A549 (cell line): ENCODE results near the gene ZBED6.
"Not testable (repeated sequence)": the region's sequence is repeated elsewhere in the genome, so short reads cannot be mapped to it uniquely, and the experiment has no call there.

ENCODE experiments used
- BCL3 ChIP-seq: fragments of >200 bp; sonication (Bioruptor Twin); formaldehyde crosslinking; IDR thresholded peaks from 3 replicates; pipeline ENCODE4 v1.6.1; 2016
- CTCF ChIP-seq: fragments of >200 bp; sonication (Bioruptor Twin); formaldehyde crosslinking; IDR thresholded peaks from 3 replicates; pipeline ENCODE4 v1.5.1; 2016
- EP300 ChIP-seq, 2 experiments: fragments of >200 bp; sonication (Bioruptor Twin); formaldehyde crosslinking; IDR thresholded peaks; 2 replicates in 1 of 2; 3 replicates in 1 of 2; pipeline ENCODE4 v1.6.1; 2016 to 2017
- HMGXB4 ChIP-seq: fragments of 250-450 bp; sonication (Bioruptor Pico); IDR thresholded peaks from 2 replicates; pipeline ENCODE4 v1.5.0; 2021; ENCODE audit warnings: mild to moderate bottlenecking, moderate library complexity, borderline replicate concordance
- MAFK ChIP-seq: fragments of 450-650 bp; IDR thresholded peaks from 2 replicates; pipeline ENCODE4 v1.6.1; 2014; ENCODE audit not compliant: partially characterized antibody
- POLR2A ChIP-seq: IDR thresholded peaks from 2 replicates; pipeline ENCODE4 v1.6.1; 2012; ENCODE audit warnings: mild to moderate bottlenecking, low read length
- RAD21 ChIP-seq, 2 experiments: fragments of >200 bp in 1 of 2; sonication (Bioruptor Twin) in 1 of 2; formaldehyde crosslinking in 1 of 2; IDR thresholded peaks in 1 of 2; conservative IDR thresholded peaks in 1 of 2; 2 replicates in 1 of 2; 3 replicates in 1 of 2; pipeline ENCODE4 v1.6.1; 2012 to 2018; ENCODE audit warnings: inconsistent platforms in 1 of 2
- RARB ChIP-seq: fragments of 250-450 bp; sonication (Bioruptor Pico); IDR thresholded peaks from 2 replicates; pipeline ENCODE4 v1.8.0; 2021; ENCODE audit warnings: mild to moderate bottlenecking, moderate library complexity
- SMC3 ChIP-seq: fragments of >200 bp; sonication (Bioruptor Twin); formaldehyde crosslinking; IDR thresholded peaks from 3 replicates; pipeline ENCODE4 v1.6.1; 2018; ENCODE audit warnings: inconsistent platforms
- USF2 ChIP-seq: fragments of 450-650 bp; IDR thresholded peaks from 2 replicates; pipeline ENCODE4 v1.6.1; 2014; ENCODE audit warnings: antibody characterized with exemption

GRCh38 chr1:203751618-203752361 lies 43.6 kb upstream of the ZBED6 start:
- TF ChIP-seq CTCF; MAFK; RAD21 (conservative IDR thresholded peaks at IDR 0.05 in 1 of 2, IDR thresholded peaks at IDR 0.05 in 1 of 2); EP300 (IDR thresholded peaks at IDR 0.05); POLR2A; RARB (CRISPR knock-in tag); BCL3; HMGXB4 (CRISPR knock-in tag); USF2; SMC3: not testable (repeated sequence)
